Right lobe of liver (tissue), 6 donors: ENCODE measurements around the gene ASPHD1. TPM values are rescaled to one million over a fixed set of nuclear protein-coding genes. Genes with fewer than 3 reads are reported as not detected.

ENCODE experiments used
- ATAC-seq, 4 donors: fragments of 200-7000 bp; cut with Tn5 transposase; one replicate each; pipeline ENCODE4 v1.9.1; 2020; ENCODE audit warnings: mild to moderate bottlenecking in 4 of 4, moderate library complexity in 4 of 4
- DNase-seq, 3 donors: peaks; one replicate each; pipeline ENCODE4 v3.0.0-alpha.2; 2020
- H3K27ac ChIP-seq, 3 donors: fragments of 200-600 bp; one replicate each; pipeline ENCODE4 v1.8.0; 2022
- H3K27me3 ChIP-seq, 2 donors: fragments of 200-600 bp; one replicate each; pipeline ENCODE4 v1.8.0; 2022
- H3K36me3 ChIP-seq, 4 donors: fragments of 200-600 bp; sonication (generic) in 1 of 4; one replicate each; pipeline versions ENCODE4 v1.5.1 to v1.8.0; 2017 to 2022; ENCODE audit warnings: control low read depth in 1 of 4
- H3K4me1 ChIP-seq, 4 donors: fragments of 200-600 bp; sonication (generic) in 1 of 4; one replicate each; pipeline versions ENCODE4 v1.5.1 to v1.8.0; 2017 to 2022; ENCODE audit warnings: control low read depth in 1 of 4
- H3K4me3 ChIP-seq, 3 donors: fragments of 200-600 bp; one replicate each; pipeline ENCODE4 v1.8.0; 2022
- H3K9me3 ChIP-seq, 4 donors: fragments of 200-600 bp; sonication (generic) in 1 of 4; one replicate each; pipeline versions ENCODE4 v1.5.1 to v1.8.0; 2017 to 2022; ENCODE audit warnings: control low read depth in 1 of 4
- POLR2A ChIP-seq: fragments of 450-650 bp; IDR thresholded peaks from one replicate; pipeline ENCODE4 v1.6.1; 2017; ENCODE audit warnings: antibody characterized with exemption, mild to moderate bottlenecking
- WGBS: methylation state at CpG from one replicate; pipeline ENCODE4 v1.1.6; 2018; ENCODE audit warnings: low coverage, low lambda C conversion rate; ENCODE audit not compliant: insufficient coverage; ENCODE audit errors: missing lambda C conversion rate; 5-methylcytosine and 5-hydroxymethylcytosine counted together
- intact Hi-C, 2 donors: fragments of 100-400 bp; cut with DNase I; formaldehyde crosslinking; loops; one replicate each; pipeline versions ENCODE4 v1.11.2 to v1.14.1; 2022
- total RNA-seq, 6 experiments: library from RNA; depleted of rRNA in 2 of 6; stranded (reverse); fragments of >200 nt in 2 of 6; fragmentation: NEBNext Ultra II Directional in 3 of 6; extraction: Animal tissue kit (Norgen Biotek cat#: 25700) in 3 of 6; gene quantifications; one replicate each; pipeline versions ENCODE4 v1.1.0 to v1.2.4, GENCODE V29; 2016 to 2023
- TF ChIP-seq, protein P1 (sequence below), 4 donors: fragments of 200-600 bp in 3 of 4; fragments of 450-650 bp in 1 of 4; IDR thresholded peaks; one replicate each; pipeline versions ENCODE4 v1.5.1 to v1.8.0; 2016 to 2022; ENCODE audit warnings: antibody characterized with exemption in 4 of 4, mild to moderate bottlenecking in 2 of 4
- donor health status: DM: no; HTN: yes; CAD: no.
- donor health status: DM: no; HTN: no; CAD: no.
- donor health status: DM: no; HTN: no; CAD: no.
- donor health status: DM: no; HTN: yes; CAD: no.
- donor health status: DM: no; HTN: yes; CAD: no.

The ASPHD1 gene
- total RNA-seq, 6 experiments from 2014 or later = 0.38 to 0.50 TPM; not detected in 4

- ATAC-seq (peak in 1 of 4 donors; percentile 9), DNase-seq (no peak)
- intact Hi-C loops = loop anchor here in 1 of 2 donors (10.0 kb wide), 1 partner anchor 149 kb away; the partner anchor contains the start of gene C16orf92
- Histone ChIP-seq H3K4me3 (no peak overlapping the region), H3K36me3 (no peaks in the 10 kb centered on the region), H3K27me3 (peaks cover 0 to 7% of the 10 kb centered on the region in 2 donors), H3K27ac (no peak overlapping the region), H3K4me1 (no peaks in the 10 kb centered on the region), H3K9me3 (no peaks in the 10 kb centered on the region)
- 18% methylated on average over 17 of the region's 18 CpGs for WGBS
- TF ChIP-seq, protein P1, sequence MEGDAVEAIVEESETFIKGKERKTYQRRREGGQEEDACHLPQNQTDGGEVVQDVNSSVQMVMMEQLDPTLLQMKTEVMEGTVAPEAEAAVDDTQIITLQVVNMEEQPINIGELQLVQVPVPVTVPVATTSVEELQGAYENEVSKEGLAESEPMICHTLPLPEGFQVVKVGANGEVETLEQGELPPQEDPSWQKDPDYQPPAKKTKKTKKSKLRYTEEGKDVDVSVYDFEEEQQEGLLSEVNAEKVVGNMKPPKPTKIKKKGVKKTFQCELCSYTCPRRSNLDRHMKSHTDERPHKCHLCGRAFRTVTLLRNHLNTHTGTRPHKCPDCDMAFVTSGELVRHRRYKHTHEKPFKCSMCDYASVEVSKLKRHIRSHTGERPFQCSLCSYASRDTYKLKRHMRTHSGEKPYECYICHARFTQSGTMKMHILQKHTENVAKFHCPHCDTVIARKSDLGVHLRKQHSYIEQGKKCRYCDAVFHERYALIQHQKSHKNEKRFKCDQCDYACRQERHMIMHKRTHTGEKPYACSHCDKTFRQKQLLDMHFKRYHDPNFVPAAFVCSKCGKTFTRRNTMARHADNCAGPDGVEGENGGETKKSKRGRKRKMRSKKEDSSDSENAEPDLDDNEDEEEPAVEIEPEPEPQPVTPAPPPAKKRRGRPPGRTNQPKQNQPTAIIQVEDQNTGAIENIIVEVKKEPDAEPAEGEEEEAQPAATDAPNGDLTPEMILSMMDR (IDR thresholded peaks at IDR 0.05) = no peak
- TF ChIP-seq POLR2A = no peak
These were observed 24.1 kb upstream of the ASPHD1 start for GRCh38 chr16:29876217-29876593.

- no peaks in the 10 kb centered on the region for H3K9me3 ChIP-seq
- peaks cover 0 to 7% of the 10 kb centered on the region in 2 donors for H3K27me3 ChIP-seq
- H3K36me3 ChIP-seq = no peaks in the 10 kb centered on the region
- 2% methylated on average over 22 of the region's 45 CpGs for WGBS
- ATAC-seq (peak in 3 of 4 donors; percentile 11 to 44 (median 36)), DNase-seq (no peak)
- no peaks in the 10 kb centered on the region for H3K4me1 ChIP-seq
- intact Hi-C loops = loop anchor here in 1 of 2 donors (10.0 kb wide), 1 partner anchor 148 kb away; the partner anchor contains the start of gene C16orf92
- TF ChIP-seq POLR2A = no peak
- TF ChIP-seq, protein P1 (IDR thresholded peaks at IDR 0.05) = no peak
- H3K4me3 ChIP-seq = no peak overlapping the region
- no peak overlapping the region for H3K27ac ChIP-seq
These were observed 23.6 kb upstream of the ASPHD1 start for GRCh38 chr16:29876594-29877249.

DNA sequence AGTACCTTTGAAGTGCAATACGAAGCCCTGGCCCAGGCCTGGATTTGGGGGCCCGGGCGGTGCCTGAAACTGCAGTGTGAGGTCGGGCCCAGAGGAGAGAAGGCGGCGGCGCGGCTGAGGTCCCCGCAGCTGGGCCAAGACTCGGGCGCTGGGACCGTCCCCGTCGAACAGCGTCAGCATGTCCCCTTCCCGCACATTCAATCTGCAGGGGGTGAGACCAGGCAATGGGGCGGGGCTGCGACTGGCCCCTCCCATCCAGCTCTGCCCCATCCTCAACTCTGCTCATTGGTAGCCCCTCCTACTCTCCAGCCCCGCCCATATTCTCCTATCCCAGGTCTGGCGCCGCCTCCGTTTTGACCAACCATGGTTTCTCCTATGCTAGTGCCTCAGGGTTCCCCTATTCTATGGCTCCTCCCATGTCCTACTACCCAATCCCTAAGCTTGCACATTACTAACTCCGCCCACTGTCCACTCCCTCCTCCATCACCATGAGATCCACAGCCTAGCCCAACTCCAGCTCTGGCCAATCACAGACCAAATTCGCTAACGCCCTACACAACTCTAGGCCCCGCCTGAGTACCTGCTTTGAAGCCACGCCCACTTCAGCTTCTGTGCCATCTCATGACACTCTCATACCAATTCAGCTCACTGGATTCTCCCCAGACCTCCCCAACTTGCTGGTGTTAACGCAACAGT lies 22.9 kb upstream of the ASPHD1 start:
- no peak for DNase-seq
- peak in 3 of 4 donors; percentile 38 to 58 (median 40) for ATAC-seq
- Histone ChIP-seq H3K27ac (no peak overlapping the region), H3K36me3 (no peaks in the 10 kb centered on the region), H3K4me1 (no peaks in the 10 kb centered on the region), H3K9me3 (no peaks in the 10 kb centered on the region), H3K27me3 (peaks cover 0 to 7% of the 10 kb centered on the region in 2 donors), H3K4me3 (no peak overlapping the region)
- 16% methylated on average over 10 of the region's 28 CpGs for WGBS
- no peak for TF ChIP-seq POLR2A
- TF ChIP-seq, protein P1 (IDR thresholded peaks at IDR 0.05) = no peak
- intact Hi-C loops = loop anchor here in 1 of 2 donors (10.0 kb wide), 1 partner anchor 147 kb away; the partner anchor contains the start of gene C16orf92

- DNase-seq = no peak
- no peak for ATAC-seq
- Histone ChIP-seq H3K36me3 (no peaks in the 10 kb centered on the region), H3K4me1 (no peaks in the 10 kb centered on the region), H3K4me3 (no peak overlapping the region), H3K27me3 (peaks cover 0 to 7% of the 10 kb centered on the region in 2 donors), H3K9me3 (no peaks in the 10 kb centered on the region), H3K27ac (no peak overlapping the region)
- WGBS = 87% methylated on average over 7 of the region's 14 CpGs
- intact Hi-C loops = loop anchor here in 1 of 2 donors (10.0 kb wide), 1 partner anchor 147 kb away; the partner anchor contains the start of gene C16orf92
- TF ChIP-seq POLR2A = no peak
- TF ChIP-seq, protein P1 (IDR thresholded peaks at IDR 0.05) = no peak
These were observed 22.1 kb upstream of the ASPHD1 start for GRCh38 chr16:29878172-29878571.
